ENCODE results near the gene FASTKD2.

DNA sequence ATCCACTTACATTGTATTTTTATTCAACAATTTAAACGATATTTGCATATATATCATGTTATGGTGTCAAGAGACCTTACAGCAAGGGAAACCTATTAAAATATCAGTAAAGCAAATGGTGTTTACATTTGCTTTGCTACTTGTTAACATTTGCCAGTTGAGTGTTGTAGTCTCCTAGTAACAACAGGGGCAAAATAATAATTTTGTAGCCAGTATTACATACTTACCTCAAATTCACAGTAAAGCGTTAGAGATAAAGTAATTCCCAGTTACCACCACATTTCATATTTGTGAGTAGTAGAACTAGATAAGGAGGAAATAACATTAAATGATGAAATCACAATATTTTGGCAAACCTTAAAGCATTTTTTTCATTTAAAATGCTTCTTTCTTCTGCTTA is 71.3 kb downstream of the FASTKD2 start:
- TF ChIP-seq POLR2AphosphoS5 (IDR thresholded peaks at IDR 0.05; ENCODE audit: insufficient read depth in 1 of 2, low read depth in 1 of 2) (no peak), POLR2A (IDR thresholded peaks at IDR 0.05) (no peak)
- TF ChIP-seq, protein P1, sequence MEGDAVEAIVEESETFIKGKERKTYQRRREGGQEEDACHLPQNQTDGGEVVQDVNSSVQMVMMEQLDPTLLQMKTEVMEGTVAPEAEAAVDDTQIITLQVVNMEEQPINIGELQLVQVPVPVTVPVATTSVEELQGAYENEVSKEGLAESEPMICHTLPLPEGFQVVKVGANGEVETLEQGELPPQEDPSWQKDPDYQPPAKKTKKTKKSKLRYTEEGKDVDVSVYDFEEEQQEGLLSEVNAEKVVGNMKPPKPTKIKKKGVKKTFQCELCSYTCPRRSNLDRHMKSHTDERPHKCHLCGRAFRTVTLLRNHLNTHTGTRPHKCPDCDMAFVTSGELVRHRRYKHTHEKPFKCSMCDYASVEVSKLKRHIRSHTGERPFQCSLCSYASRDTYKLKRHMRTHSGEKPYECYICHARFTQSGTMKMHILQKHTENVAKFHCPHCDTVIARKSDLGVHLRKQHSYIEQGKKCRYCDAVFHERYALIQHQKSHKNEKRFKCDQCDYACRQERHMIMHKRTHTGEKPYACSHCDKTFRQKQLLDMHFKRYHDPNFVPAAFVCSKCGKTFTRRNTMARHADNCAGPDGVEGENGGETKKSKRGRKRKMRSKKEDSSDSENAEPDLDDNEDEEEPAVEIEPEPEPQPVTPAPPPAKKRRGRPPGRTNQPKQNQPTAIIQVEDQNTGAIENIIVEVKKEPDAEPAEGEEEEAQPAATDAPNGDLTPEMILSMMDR (IDR thresholded peaks at IDR 0.05), result no peak
